A673 (cell line): ENCODE measurements around the gene MACROD1. TPM values are rescaled to one million over a fixed set of nuclear protein-coding genes. Genes with fewer than 3 reads are reported as not detected.
A peak's percentile ranks its signal among the peaks of the same experiment; 100 is the strongest.

Experiments
- BruUV-seq: library from RNA; stranded (reverse); fragments of 400-500 nt; replicated peaks from 2 replicates; lab custom pipeline; 2021; lab: Mats Ljungman, UMichigan
- CTCF ChIA-PET: fragments of 300-600 bp; sonication (Branson Sonifier 250); formaldehyde crosslinking; loops from one replicate; lab custom pipeline; 2022; ENCODE audit warnings: antibody characterized with exemption; lab: Charles Lee
- POLR2A ChIA-PET: fragments of 300-600 bp; sonication (Branson Sonifier 250); formaldehyde crosslinking; loops from one replicate; lab custom pipeline; 2022; ENCODE audit warnings: antibody characterized with exemption; ENCODE audit not compliant: low non-redundant PET; lab: Charles Lee
- DNase-seq: peaks from one replicate; pipeline ENCODE4 v3.0.0-alpha.2; 2015; ENCODE audit warnings: low spot score
- H3K27ac ChIP-seq: fragments of 200-600 bp; sonication (generic); 2 replicates; pipeline ENCODE4 v1.5.1; 2016; ENCODE audit warnings: mixed run types, low read depth, mild to moderate bottlenecking, mixed read lengths, antibody characterized with exemption, low read length; ENCODE audit not compliant: poor library complexity, severe bottlenecking
- H3K27me3 ChIP-seq: fragments of 200-600 bp; sonication (generic); replicated peaks from 2 replicates; pipeline ENCODE4 v1.6.1; 2017; ENCODE audit warnings: mixed run types, low read depth, mild to moderate bottlenecking, mixed read lengths, antibody characterized with exemption, low read length; ENCODE audit not compliant: insufficient read depth, poor library complexity
- H3K36me3 ChIP-seq: fragments of 200-600 bp; sonication (generic); 2 replicates; pipeline ENCODE4 v1.6.1; 2016; ENCODE audit warnings: mixed run types, mild to moderate bottlenecking, mixed read lengths, antibody characterized with exemption, low read length; ENCODE audit not compliant: insufficient read depth, poor library complexity, severe bottlenecking
- H3K4me1 ChIP-seq: fragments of 200-600 bp; sonication (generic); 2 replicates; pipeline ENCODE4 v1.6.1; 2017; ENCODE audit warnings: mixed run types, mild to moderate bottlenecking, mixed read lengths, antibody characterized with exemption, low read length; ENCODE audit not compliant: insufficient read depth, poor library complexity, severe bottlenecking
- H3K4me3 ChIP-seq: fragments of 200-600 bp; sonication (generic); 2 replicates; pipeline ENCODE4 v1.5.1; 2016; ENCODE audit warnings: low read depth, mixed run types, mild to moderate bottlenecking, mixed read lengths, low read length; ENCODE audit not compliant: poor library complexity, severe bottlenecking
- H3K9me3 ChIP-seq: fragments of 200-600 bp; sonication (generic); 2 replicates; pipeline ENCODE4 v1.6.1; 2016; ENCODE audit warnings: mixed run types, low read depth, mild to moderate bottlenecking, mixed read lengths, antibody characterized with exemption, low read length; ENCODE audit not compliant: poor library complexity, severe bottlenecking
- EZH2 ChIP-seq: fragments of 200-600 bp; sonication (generic); IDR thresholded peaks from 2 replicates; pipeline ENCODE4 v1.6.1; 2017; ENCODE audit warnings: borderline replicate concordance, low read depth, mild to moderate bottlenecking, mixed read lengths, antibody characterized with exemption, low read length; ENCODE audit not compliant: poor library complexity, severe bottlenecking
- intact Hi-C: fragments of 100-400 bp; cut with micrococcal nuclease; formaldehyde crosslinking; loops from one replicate; pipeline ENCODE4 v1.10.0; 2022; ENCODE audit not compliant: unreplicated experiment
- total RNA-seq: library from RNA; stranded (reverse); gene quantifications from 2 replicates; pipeline ENCODE4 v1.2.3, GENCODE V29; 2021
- TF ChIP-seq, protein P1 (sequence below): fragments of 300-800, 200-600 bp; sonication (generic); conservative IDR thresholded peaks from 2 replicates; pipeline ENCODE4 v1.5.1; 2017; ENCODE audit warnings: low read depth, mild to moderate bottlenecking, antibody characterized with exemption, low read length, moderate library complexity, mixed read lengths

MACROD1 gene
- total RNA-seq, 1 experiment from 2014 or later = 28.7 TPM

DNA sequence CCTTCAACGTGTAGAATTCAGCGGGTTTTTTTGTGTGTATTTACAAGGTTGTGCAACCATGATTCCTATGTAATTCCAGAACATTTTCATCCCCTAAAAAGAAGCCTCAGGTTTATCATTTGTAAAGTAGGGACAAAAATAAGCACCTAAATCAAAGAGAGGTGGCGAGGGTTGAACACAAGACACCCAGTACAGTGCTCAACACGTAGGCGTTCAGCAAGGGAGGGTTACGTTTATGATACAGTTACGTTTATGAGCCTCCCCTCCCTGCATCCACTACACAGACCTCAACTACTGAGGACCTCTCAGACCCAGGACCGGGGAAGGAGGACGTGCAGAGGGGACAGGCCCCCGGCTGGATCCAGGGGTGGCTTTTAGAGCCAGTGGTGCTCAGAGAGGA, 85.5 kb downstream of the MACROD1 start:
- no TSS peak for BruUV-seq
- intact Hi-C loops = no loop called here
- no peak for TF ChIP-seq EZH2
- TF ChIP-seq, protein P1, sequence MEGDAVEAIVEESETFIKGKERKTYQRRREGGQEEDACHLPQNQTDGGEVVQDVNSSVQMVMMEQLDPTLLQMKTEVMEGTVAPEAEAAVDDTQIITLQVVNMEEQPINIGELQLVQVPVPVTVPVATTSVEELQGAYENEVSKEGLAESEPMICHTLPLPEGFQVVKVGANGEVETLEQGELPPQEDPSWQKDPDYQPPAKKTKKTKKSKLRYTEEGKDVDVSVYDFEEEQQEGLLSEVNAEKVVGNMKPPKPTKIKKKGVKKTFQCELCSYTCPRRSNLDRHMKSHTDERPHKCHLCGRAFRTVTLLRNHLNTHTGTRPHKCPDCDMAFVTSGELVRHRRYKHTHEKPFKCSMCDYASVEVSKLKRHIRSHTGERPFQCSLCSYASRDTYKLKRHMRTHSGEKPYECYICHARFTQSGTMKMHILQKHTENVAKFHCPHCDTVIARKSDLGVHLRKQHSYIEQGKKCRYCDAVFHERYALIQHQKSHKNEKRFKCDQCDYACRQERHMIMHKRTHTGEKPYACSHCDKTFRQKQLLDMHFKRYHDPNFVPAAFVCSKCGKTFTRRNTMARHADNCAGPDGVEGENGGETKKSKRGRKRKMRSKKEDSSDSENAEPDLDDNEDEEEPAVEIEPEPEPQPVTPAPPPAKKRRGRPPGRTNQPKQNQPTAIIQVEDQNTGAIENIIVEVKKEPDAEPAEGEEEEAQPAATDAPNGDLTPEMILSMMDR = no peak
- H3K9me3 ChIP-seq = no peaks in the 10 kb centered on the region
- no peak for DNase-seq
- CTCF ChIA-PET = no interaction called here
- no peak overlapping the region for H3K27ac ChIP-seq
- peaks cover 43% of the 10 kb centered on the region for H3K4me1 ChIP-seq
- POLR2A ChIA-PET = no interaction called here
- no peak overlapping the region for H3K4me3 ChIP-seq
- H3K36me3 ChIP-seq = no peaks in the 10 kb centered on the region
- H3K27me3 ChIP-seq = no peaks in the 10 kb centered on the region

DNA sequence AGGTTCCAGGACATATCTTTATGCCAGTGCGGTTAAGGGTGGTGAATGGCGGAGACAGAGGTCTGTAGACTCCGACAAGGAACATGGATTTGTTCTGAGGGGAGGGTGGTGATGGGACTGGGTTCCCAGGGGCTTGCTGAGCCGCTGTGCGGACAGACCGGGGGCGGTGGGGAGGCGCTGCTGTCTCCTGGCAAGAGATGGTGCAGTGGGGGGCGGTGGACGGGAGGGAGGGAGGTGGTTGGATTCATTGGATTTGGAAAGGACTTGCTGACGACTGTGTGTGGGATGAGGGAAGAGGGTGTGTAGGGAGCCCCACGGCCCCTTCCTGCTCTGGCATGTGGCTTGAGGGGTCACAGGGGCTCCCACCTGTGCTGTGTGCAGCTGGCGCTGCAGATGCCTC, 87.0 kb downstream of the MACROD1 start:
- peaks cover 44% of the 10 kb centered on the region for H3K4me1 ChIP-seq
- POLR2A ChIA-PET = no interaction called here
- peak overlapping the region; percentile 4 for H3K4me3 ChIP-seq
- CTCF ChIA-PET = no interaction called here
- H3K9me3 ChIP-seq = no peaks in the 10 kb centered on the region
- TF ChIP-seq EZH2 = no peak
- TF ChIP-seq, protein P1 = no peak
- no TSS peak for BruUV-seq
- H3K27ac ChIP-seq = peak overlapping the region; percentile 67
- intact Hi-C loops = no loop called here
- no peaks in the 10 kb centered on the region for H3K36me3 ChIP-seq
- DNase-seq = peak; percentile 55
- no peaks in the 10 kb centered on the region for H3K27me3 ChIP-seq

DNA sequence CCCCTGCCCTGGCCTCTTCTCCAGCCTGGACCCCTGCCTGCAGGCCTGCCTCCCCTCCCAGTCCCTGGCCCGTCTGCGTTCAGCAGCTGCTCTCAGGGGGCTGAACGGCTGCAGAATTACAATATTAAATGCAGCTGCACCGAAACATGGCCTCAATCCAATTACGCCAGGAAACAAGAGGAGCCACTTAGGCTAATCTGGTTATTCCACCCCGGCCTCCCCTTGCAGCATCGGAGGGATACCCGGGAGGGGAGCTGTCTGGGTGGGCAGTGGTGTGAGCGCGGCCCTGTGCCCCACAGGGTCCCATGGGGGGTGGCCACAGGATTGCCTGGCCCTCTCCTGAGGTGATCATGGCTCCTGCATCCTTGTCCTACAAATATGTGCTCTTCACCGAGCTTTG, 87.6 kb downstream of the MACROD1 start:
- TF ChIP-seq, protein P1 = no peak
- peak; percentile 95 for DNase-seq
- peak overlapping the region; percentile 67 for H3K27ac ChIP-seq
- H3K4me3 ChIP-seq = peak overlapping the region; percentile 4
- H3K4me1 ChIP-seq = peaks cover 45% of the 10 kb centered on the region
- H3K27me3 ChIP-seq = no peaks in the 10 kb centered on the region
- CTCF ChIA-PET = no interaction called here
- intact Hi-C loops = no loop called here
- BruUV-seq = no TSS peak
- no peaks in the 10 kb centered on the region for H3K9me3 ChIP-seq
- POLR2A ChIA-PET = no interaction called here
- no peaks in the 10 kb centered on the region for H3K36me3 ChIP-seq
